WERI-Rb-1 (cell line): Measurements from ENCODE around the gene CCR6.

ENCODE experiments used
- DNase-seq: peaks from one replicate; pipeline ENCODE4 v3.0.0-alpha.2; 2020
- H3K27ac ChIP-seq: fragments of 250-450 bp; sonication (Bioruptor Pico); 2 replicates; pipeline ENCODE4 v1.5.1; 2020; ENCODE audit warnings: mild to moderate bottlenecking, moderate library complexity
- H3K27me3 ChIP-seq: fragments of 250-450 bp; sonication (Bioruptor Pico); 2 replicates; pipeline ENCODE4 v1.5.1; 2021; ENCODE audit warnings: mild to moderate bottlenecking, low read depth, moderate library complexity; ENCODE audit not compliant: insufficient read depth, severe bottlenecking
- H3K36me3 ChIP-seq: fragments of 250-450 bp; sonication (Bioruptor Pico); 2 replicates; pipeline ENCODE4 v1.5.1; 2020; ENCODE audit warnings: mild to moderate bottlenecking, moderate library complexity
- H3K4me3 ChIP-seq: 2 replicates; pipeline ENCODE4 v1.5.1; 2011; ENCODE audit warnings: low read depth, mild to moderate bottlenecking, control low read depth, low read length
- H3K9me3 ChIP-seq: fragments of 250-450 bp; sonication (Bioruptor Pico); 2 replicates; pipeline ENCODE4 v1.5.1; 2021; ENCODE audit warnings: mild to moderate bottlenecking, moderate library complexity; ENCODE audit not compliant: severe bottlenecking
- TF ChIP-seq, protein P1 (sequence below): IDR thresholded peaks from 2 replicates; pipeline ENCODE4 v1.5.1; 2011; ENCODE audit warnings: low read depth, mild to moderate bottlenecking, control low read depth, inconsistent platforms, low read length

Gene CCR6

DNA sequence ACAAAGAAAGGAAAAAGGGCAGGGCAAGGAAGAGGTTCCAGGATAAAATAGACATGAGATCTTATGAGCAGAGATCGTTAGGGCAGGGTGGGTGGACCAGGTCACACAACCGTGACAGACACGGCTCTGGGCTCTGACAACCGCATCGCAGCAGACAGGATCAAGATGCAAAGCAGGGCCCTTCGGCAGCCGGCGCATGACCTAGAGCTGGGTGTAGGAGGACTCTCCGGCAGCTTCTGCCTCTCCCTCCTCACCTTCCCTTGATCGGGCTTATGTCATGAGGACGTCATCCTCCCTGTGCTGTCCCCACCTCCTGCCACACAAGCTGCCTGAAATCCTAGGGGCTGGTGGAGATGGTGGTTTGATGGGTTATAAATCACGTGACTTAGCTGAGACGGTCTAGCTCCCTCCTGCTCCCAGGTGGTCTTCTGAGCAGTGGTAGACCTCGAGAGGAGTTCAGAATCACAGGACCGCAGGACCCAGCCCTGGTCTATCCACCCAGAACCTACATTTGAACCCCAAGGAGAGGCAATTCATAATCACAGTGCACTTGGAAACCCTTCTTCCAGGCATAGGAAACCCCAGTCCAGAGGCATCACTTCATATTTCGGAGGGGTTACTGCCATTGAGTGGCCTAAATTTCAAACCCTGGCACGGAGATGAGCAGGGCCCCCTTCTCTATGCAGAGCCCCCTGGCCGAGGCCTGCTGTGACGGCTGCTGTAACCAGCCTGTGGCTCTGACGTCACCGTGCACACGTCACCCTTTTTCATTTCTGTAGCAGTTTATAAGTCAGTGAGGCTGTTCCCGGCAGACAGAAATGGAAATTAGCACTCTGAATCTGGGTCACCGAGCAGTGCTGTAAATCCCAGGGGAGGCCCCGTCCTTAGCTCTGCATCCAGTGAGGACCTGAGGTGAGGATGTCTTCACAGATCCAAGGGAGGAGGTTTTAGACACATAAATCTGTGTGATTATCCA is 8.7 kb upstream of the CCR6 start:
- TF ChIP-seq, protein P1, sequence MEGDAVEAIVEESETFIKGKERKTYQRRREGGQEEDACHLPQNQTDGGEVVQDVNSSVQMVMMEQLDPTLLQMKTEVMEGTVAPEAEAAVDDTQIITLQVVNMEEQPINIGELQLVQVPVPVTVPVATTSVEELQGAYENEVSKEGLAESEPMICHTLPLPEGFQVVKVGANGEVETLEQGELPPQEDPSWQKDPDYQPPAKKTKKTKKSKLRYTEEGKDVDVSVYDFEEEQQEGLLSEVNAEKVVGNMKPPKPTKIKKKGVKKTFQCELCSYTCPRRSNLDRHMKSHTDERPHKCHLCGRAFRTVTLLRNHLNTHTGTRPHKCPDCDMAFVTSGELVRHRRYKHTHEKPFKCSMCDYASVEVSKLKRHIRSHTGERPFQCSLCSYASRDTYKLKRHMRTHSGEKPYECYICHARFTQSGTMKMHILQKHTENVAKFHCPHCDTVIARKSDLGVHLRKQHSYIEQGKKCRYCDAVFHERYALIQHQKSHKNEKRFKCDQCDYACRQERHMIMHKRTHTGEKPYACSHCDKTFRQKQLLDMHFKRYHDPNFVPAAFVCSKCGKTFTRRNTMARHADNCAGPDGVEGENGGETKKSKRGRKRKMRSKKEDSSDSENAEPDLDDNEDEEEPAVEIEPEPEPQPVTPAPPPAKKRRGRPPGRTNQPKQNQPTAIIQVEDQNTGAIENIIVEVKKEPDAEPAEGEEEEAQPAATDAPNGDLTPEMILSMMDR, result no peak
- Histone ChIP-seq H3K4me3 (no peak overlapping the region), H3K36me3 (no peaks in the 10 kb centered on the region), H3K9me3 (no peaks in the 10 kb centered on the region), H3K27ac (no peak overlapping the region), H3K27me3 (no peaks in the 10 kb centered on the region)
- DNase-seq, result no peak

DNA sequence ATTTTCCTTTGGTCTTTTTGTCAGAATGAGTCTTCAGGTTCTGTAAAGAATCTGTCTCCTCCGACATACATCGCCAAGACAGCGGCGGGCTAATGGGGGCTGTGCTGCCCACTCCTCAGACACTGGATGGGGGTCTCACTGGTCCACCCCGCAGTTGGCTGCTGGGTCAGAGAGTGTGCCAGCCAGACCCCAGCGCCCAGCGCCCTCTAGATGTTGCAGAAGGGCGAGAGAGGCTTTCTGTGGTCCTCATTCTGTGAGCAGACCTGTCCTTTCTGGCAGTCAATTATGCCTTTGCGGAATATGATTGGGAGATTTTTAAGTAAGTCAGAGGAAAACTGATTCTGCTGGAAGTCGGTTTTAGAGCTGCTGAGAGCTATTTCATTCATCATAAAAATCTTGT is 7.8 kb upstream of the CCR6 start:
- Histone ChIP-seq H3K36me3 (no peaks in the 10 kb centered on the region), H3K27me3 (no peaks in the 10 kb centered on the region), H3K4me3 (no peak overlapping the region), H3K27ac (no peak overlapping the region), H3K9me3 (no peaks in the 10 kb centered on the region)
- DNase-seq, result peak; percentile 22
- TF ChIP-seq, protein P1, result peak; percentile 65

DNA sequence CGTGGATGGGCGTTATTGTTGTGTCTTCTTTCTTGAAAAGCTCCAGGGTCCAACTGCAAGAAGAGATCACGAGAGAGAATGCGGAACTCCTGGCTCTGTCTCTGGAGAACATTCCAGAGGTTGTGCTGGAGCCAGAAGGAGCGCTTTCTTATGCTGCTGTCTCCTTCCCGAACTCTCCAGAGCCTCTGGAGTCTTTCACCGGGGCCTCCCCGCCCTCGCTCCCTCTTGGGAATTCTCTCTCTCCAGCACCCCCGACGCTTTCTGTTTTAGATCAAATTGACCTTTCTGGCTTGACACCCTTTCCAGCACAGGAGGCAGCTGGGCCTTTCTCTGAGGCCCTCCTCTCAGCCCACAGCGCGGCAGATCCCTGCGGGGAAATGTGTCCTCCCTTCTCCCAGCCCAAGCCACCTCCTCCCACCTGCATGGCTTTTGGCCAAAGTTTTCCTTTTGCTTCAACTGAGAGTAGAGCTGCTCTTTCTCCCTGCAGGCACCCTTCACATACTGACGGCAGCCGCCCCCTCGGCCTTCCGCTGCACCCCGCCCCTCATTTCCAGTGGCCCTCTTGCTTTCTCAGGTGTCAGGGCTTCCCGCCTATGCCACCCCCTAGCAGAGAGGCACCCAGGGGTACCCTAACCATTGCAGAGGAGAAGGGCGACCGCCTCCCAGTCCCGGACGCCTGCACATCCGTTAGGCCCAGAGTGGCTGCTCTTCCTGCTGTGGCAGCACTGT is 6.6 kb upstream of the CCR6 start:
- DNase-seq, result no peak
- no peaks in the 10 kb centered on the region for H3K27me3 ChIP-seq
- no peak overlapping the region for H3K27ac ChIP-seq
- no peak overlapping the region for H3K4me3 ChIP-seq
- no peaks in the 10 kb centered on the region for H3K9me3 ChIP-seq
- TF ChIP-seq, protein P1, result no peak
- H3K36me3 ChIP-seq, result no peaks in the 10 kb centered on the region

DNA sequence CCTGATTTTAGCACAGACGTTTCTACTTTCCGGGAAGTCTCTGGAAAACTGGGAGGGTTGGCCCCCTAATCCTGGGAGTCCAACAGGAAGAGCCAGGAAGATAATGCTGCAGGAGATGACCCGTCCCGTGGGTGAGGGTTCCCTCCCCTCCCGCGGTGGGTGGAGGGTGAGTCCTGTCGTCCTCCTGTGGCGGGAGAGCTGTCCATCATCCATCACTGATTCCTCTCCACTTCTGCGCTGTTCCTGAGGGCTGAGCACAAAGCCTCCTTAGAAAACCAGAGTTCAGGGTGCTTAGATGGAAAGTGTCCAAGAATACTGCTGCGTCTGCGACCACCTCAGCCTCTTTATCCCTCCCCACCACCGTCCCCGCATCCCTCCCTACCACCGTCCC is 6.1 kb upstream of the CCR6 start:
- Histone ChIP-seq H3K27me3 (no peaks in the 10 kb centered on the region), H3K27ac (no peak overlapping the region), H3K4me3 (no peak overlapping the region), H3K9me3 (no peaks in the 10 kb centered on the region), H3K36me3 (no peaks in the 10 kb centered on the region)
- no peak for DNase-seq
- TF ChIP-seq, protein P1, result no peak

DNA sequence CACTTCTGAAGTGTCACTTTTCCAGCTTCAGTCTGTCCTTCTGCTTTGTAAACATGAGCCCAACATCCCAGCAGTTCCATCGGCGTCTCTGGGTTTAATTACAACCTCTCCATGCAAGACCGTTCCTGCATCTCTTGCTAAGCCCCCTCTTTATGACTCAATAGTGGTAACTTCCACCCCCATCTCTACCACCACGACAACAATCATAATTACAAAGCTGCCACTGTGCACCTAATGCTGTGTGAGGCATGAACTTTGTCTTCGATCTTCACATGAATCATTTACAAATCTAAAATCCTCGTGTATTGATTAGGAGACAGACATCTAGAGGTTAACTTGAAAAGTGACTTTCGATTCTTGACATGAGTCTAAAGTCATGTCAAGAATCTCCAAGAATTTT is 4.9 kb upstream of the CCR6 start:
- Histone ChIP-seq H3K9me3 (no peaks in the 10 kb centered on the region), H3K27me3 (no peaks in the 10 kb centered on the region), H3K36me3 (no peaks in the 10 kb centered on the region), H3K4me3 (no peak overlapping the region), H3K27ac (no peak overlapping the region)
- no peak for DNase-seq
- TF ChIP-seq, protein P1, result no peak
